Hematopoietic multipotent progenitor cell treated with erythropoietin and hydrocortisone succinate and interleukin-3 and kit ligand, for 15 days (in vitro differentiated cells): ENCODE data around the gene NEO1.
"Not testable (repeated sequence)": the region's sequence is repeated elsewhere in the genome, so short reads cannot be mapped to it uniquely, and the experiment has no call there.

Experiments
- DNase-seq: peaks from one replicate; pipeline ENCODE4 v3.0.0-alpha.2; 2015; ENCODE audit warnings: low spot score

Gene NEO1

GRCh38 chr15:73200339-73200738, 148.1 kb downstream of the NEO1 start:
- no peak for DNase-seq

- no peak for DNase-seq
These were observed 158.4 kb downstream of the NEO1 start for GRCh38 chr15:73210630-73211029.

DNA sequence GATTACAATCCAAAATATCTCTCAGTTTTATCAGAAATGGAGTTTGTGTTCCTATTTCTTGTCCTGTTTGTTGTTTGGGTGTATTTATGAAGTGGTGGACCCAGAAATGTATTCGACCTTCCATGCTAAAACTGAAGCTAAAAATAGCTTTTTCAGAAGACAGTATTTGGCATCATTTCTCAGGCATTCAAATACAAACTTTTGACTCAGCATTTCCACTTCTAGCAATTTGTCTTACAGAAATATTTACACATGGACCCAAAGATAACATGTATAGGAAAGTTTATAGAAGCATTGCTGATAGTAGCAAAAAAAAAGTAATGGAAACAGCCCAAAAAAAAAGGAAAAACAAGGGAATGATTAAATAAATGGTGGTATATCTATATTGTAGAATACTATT, 160.2 kb downstream of the NEO1 start:
- DNase-seq = no peak

GRCh38 chr15:73221450-73221849, 169.2 kb downstream of the NEO1 start:
- DNase-seq = not testable (repeated sequence)

- DNase-seq = no peak
These were observed 173.2 kb downstream of the NEO1 start for GRCh38 chr15:73225358-73226015.

DNA sequence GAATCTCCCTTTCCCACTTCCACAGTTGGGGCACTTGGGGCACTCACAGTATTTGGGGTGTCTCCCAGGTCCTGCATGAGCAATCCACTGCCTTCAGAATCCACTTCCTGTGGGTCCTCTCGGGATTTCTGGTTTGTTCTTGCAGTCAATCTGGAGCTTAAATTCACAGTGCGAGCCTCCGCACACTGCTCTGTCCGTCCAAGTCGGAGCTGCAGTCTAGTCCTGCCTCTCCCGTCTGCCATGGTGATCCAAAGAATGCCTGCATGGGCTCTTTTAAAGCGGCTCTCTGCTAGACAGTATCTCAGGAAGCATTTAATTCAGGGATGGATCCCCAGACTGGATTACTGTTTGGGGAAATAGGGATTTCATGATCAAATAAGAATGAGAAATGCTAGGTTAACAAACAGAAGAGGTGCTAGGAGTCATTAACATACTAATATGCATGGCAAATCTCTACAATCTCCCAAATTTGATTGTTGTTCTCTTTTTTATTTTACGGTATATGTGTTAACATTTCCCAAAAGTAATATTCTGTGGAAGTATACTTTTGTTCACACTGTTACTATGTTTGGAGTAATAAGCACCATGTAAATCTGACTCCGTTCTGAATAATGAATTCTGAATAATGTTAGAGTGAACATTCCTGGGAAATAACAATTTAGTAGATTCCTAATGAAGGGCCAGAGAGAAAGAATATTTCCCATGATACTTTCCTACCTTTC, 174.0 kb downstream of the NEO1 start:
- DNase-seq = no peak

DNA sequence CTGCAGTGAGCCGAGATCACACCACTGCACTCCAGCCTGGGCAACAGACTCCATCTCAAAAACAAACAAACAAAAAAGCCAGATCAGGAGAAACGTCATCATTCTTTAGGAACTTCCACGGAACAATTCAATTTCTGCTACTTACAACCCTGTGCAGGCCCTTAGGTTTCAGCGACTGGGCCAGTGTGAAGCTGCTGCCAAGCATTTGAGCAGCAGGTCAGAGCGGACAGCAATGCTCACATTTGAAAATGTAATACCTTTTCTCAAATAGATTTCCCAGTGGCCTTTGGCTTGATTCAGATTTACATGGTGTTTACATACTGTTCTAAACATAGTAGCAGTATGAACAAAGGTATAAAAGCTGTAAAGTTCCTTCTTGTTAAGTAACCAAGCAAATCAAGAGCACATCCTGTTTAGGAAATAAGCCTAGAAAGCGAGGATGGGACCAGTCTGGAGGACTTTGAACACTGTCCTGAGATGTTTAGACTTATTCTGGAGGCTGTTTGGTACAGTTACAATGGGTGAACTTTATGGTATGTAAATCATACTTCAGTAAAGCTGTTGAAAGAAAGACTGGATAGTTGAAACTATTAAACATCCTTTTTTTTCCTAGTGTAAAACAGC, 175.3 kb downstream of the NEO1 start:
- no peak for DNase-seq

GRCh38 chr15:73228128-73228646, 175.9 kb downstream of the NEO1 start:
- no peak for DNase-seq

DNA sequence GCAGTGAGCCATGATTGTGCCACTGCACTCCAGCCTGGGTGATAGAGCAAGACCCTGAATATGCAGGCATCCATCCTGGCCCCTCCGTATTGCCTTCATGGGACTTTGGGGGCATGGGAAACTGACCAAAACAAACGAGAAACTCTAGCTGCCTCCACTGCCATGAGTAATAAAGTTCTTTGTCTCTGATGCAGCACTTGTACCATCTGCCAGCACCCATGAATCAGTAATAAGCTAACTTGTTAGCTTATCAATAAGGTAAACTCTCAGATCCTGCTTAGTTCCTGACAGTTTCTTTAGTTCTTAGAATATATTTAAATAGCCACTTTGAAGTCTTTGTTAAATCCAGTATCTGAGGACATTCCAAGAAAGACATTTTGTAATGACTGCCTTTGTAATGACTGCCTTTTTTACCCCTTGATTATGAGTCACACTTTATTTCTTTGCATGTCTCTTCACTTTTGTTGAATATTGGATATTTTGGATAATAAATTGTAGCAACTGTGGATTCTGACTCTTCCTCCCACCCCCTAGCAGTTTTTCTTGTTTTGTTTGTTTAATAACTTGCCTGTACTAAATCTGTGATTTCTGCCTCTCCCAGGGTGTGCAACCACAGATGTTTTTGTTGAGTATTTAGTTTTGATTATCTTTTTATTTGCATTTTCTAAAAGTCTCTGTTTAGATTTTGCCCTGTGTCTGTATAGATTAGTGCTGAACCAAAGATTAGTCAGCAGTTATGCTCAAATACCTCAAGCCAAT, 179.6 kb downstream of the NEO1 start:
- no peak for DNase-seq

DNA sequence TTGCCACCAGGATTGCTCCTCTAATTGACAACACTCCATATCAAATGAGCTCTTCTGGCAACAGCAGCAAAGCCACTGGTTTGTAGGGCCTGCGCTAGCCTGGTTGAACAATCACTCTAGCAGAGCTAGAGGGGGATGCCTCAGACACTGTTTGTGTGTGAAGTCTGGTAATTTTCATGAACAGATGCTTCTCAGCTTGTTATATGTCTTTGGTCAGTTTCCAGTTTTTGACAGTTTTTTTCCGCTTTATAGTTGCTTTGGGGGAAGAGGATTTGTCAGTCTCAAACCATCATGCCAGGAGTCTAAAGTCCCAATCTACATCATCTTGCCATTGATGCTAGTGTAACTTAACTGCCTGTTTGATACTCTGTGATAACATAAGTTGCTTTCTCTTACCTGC, 180.5 kb downstream of the NEO1 start:
- no peak for DNase-seq

GRCh38 chr15:73233623-73234022, 181.4 kb downstream of the NEO1 start:
- DNase-seq = no peak

DNA sequence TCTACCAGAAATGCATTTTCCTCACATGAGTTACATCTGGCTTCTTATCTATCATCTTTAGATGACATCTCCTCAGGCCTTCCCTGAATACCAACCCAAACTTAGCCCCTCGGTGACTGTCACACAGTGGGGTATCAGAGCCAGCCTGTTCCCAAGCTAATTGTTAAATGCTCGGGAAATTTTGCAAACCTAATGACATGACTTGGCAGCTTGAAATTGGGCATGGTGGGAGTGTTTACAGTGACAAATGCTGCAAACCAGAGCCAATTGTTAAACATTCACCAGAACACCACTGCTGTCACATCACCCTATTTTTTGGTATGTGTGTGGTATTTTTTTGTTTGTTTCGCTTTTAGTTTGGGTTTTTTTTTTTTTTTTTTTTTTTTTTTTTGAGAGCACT, 185.6 kb downstream of the NEO1 start:
- no peak for DNase-seq

DNA sequence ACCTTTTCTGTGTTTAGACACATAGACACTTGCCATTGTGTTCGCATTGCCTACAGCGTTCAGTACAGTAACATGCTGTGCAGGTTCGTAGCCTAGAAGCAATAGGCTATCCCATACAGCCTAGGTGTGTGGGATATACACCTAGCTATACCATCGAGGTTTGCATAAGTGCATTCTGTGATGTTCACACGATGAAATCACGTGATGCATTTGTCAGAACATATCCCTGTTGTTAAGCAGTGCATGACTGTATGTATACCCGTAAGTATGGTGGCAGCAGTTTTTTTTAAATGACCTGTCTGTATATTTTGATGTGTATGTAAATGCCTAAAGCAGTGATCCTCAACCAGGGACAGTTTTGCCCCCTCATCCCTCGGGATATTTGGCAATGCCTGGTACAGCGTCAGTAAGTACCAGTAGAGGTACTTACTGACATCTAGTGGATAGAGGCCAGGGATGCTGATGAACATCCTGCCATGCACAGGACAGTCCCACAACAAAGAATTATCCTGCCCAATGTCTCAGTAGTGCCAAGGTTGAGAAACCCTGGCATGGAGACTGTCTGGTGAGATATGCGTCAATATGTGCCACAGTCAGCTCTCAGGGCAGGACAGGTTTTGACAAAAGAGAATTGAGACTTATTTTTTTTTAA, 187.4 kb downstream of the NEO1 start:
- no peak for DNase-seq

GRCh38 chr15:73240866-73241499, 188.7 kb downstream of the NEO1 start:
- peak; percentile 70 for DNase-seq

DNA sequence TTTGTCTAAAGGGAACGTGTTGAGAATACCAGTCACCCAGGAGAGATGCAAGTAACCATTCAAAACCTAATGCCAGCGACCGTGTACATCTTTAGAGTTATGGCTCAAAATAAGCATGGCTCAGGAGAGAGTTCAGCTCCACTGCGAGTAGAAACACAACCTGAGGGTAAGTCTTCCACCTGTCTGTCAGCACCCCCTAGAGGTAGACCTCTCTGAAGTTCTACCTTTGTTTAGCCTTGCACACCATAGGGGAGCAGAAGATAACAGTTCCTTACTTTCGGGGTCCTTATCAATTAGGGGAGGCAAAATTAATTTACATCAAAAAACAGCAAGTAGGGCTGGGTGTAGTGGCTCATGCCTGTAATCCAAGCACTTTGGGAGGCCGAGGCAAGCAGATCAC, 192.1 kb downstream of the NEO1 start:
- DNase-seq = peak; percentile 41

- no peak for DNase-seq
These were observed 194.2 kb downstream of the NEO1 start for GRCh38 chr15:73246439-73246838.

- no peak for DNase-seq
These were observed 194.6 kb downstream of the NEO1 start for GRCh38 chr15:73246898-73247297.

GRCh38 chr15:73247331-73247730, 195.1 kb downstream of the NEO1 start:
- DNase-seq = no peak

DNA sequence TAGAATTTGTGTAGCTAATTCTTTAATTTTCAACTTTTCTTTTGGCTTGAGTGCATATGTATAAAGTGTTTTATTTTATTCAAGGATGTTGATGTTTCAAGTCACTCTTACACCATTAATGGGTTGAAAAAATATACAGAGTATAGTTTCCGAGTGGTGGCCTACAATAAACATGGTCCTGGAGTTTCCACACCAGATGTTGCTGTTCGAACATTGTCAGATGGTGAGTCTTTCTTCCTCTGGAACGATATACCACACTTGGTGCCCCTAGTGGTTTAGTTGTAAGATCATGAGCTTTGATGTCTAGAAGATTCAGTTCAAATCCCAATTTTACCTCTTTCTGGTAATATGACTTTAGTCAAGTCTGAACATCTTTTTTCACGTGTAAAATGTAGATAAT, 197.2 kb downstream of the NEO1 start:
- no peak for DNase-seq

- no peak for DNase-seq
These were observed 202.3 kb downstream of the NEO1 start for GRCh38 chr15:73254598-73254997.
